Fibroblast of peridontal ligament (primary cell): ENCODE measurements around the gene SLC9A4.
"Not testable (repeated sequence)": the region's sequence is repeated elsewhere in the genome, so short reads cannot be mapped to it uniquely, and the experiment has no call there.

ENCODE experiments used
- DNase-seq: peaks from one replicate; pipeline ENCODE4 v3.0.0-alpha.2; 2010; ENCODE audit errors: extremely low read depth

SLC9A4 gene

GRCh38 chr2:102550151-102550550, 77.1 kb downstream of the SLC9A4 start:
- no peak for DNase-seq

GRCh38 chr2:102551329-102552096, 78.5 kb downstream of the SLC9A4 start:
- DNase-seq: no peak

GRCh38 chr2:102553601-102554000, 80.6 kb downstream of the SLC9A4 start:
- DNase-seq: no peak

GRCh38 chr2:102558463-102558862, 85.4 kb downstream of the SLC9A4 start:
- DNase-seq: no peak

- not testable (repeated sequence) for DNase-seq
These were observed 89.5 kb downstream of the SLC9A4 start for GRCh38 chr2:102562542-102562941.

GRCh38 chr2:102575888-102576287, 102.9 kb downstream of the SLC9A4 start:
- no peak for DNase-seq

GRCh38 chr2:102578376-102578775, 105.3 kb downstream of the SLC9A4 start:
- DNase-seq: no peak

- no peak for DNase-seq
These were observed 108.9 kb downstream of the SLC9A4 start for GRCh38 chr2:102581911-102582310.

- DNase-seq: no peak
These were observed 109.8 kb downstream of the SLC9A4 start for GRCh38 chr2:102582845-102583244.
